Measurements from ENCODE around the gene KDM6A. TPM values are rescaled to one million over a fixed set of nuclear protein-coding genes. Genes with fewer than 3 reads are reported as not detected.
A peak's percentile ranks its signal among the peaks of the same experiment; 100 is the strongest.
"Not testable (repeated sequence)": the region's sequence is repeated elsewhere in the genome, so short reads cannot be mapped to it uniquely, and the experiment has no call there.

Gene KDM6A
- total RNA-seq, 6 experiments from 2014 or later, result 7.1 to 20.9 (median 15.7) TPM

GRCh38 chrX:44997888-44998287 lies 124.9 kb downstream of the KDM6A start:
- WGBS (ENCODE audit: insufficient coverage, low coverage, low lambda C conversion rate, missing lambda C conversion rate), result 0% methylated on average over 1 of the region's 1 CpG
- no peak overlapping the region for H3K4me3 ChIP-seq
- no peak for DNase-seq
- peaks cover 0 to 28% (median 4%) of the 10 kb centered on the region in 4 donors for H3K4me1 ChIP-seq
- intact Hi-C loops (cut with DNase I), result no loop called here
- ATAC-seq, result peak in 2 of 4 donors; percentile 57 to 66
- TF ChIP-seq CTCF (IDR thresholded peaks at IDR 0.05) (no peak), POLR2A (IDR thresholded peaks at IDR 0.05) (no peak)
- H3K27ac ChIP-seq, result peak overlapping the region in 1 of 3 donors; percentile 6
- H3K36me3 ChIP-seq, result no peaks in the 10 kb centered on the region
- no peaks in the 10 kb centered on the region for H3K27me3 ChIP-seq
- no peaks in the 10 kb centered on the region for H3K9me3 ChIP-seq

GRCh38 chrX:44999237-44999636 lies 126.2 kb downstream of the KDM6A start:
- H3K36me3 ChIP-seq; DNase-seq; H3K4me3 ChIP-seq; H3K9me3 ChIP-seq; H3K27me3 ChIP-seq; intact Hi-C loops (cut with DNase I): not testable (repeated sequence)
- Histone ChIP-seq H3K27ac (peak overlapping the region in 2 of 3 donors; percentile 28 to 45), H3K4me1 (peaks cover 0 to 31% (median 4%) of the 10 kb centered on the region in 4 donors)
- 93% methylated on average over 8 of the region's 8 CpGs for WGBS (ENCODE audit: insufficient coverage, low coverage, low lambda C conversion rate, missing lambda C conversion rate)
- ATAC-seq, result peak in 1 of 4 donors; percentile 39

- H3K27me3 ChIP-seq; intact Hi-C loops (cut with DNase I); H3K9me3 ChIP-seq; H3K4me3 ChIP-seq; H3K36me3 ChIP-seq: not testable (repeated sequence)
- DNase-seq (peak in 1 of 3 donors; percentile 66), ATAC-seq (peak; percentile 56 to 64 (median 62))
- peak overlapping the region in 2 of 3 donors; percentile 28 to 45 for H3K27ac ChIP-seq
- H3K4me1 ChIP-seq, result peaks cover 0 to 31% (median 4%) of the 10 kb centered on the region in 4 donors
- 40% methylated on average over 3 of the region's 3 CpGs for WGBS (ENCODE audit: insufficient coverage, low coverage, low lambda C conversion rate, missing lambda C conversion rate)
Measured at GRCh38 chrX:44999872-45000271, 126.9 kb downstream of the KDM6A start.

- H3K36me3 ChIP-seq, result no peaks in the 10 kb centered on the region
- 51% methylated on average over 3 of the region's 4 CpGs for WGBS (ENCODE audit: insufficient coverage, low coverage, low lambda C conversion rate, missing lambda C conversion rate)
- peaks cover 0 to 31% (median 4%) of the 10 kb centered on the region in 4 donors for H3K4me1 ChIP-seq
- peak overlapping the region in 1 of 3 donors; percentile 43 for H3K27ac ChIP-seq
- H3K4me3 ChIP-seq, result no peak overlapping the region
- intact Hi-C loops (cut with DNase I), result no loop called here
- DNase-seq (no peak), ATAC-seq (no peak)
- H3K27me3 ChIP-seq, result no peaks in the 10 kb centered on the region
- no peaks in the 10 kb centered on the region for H3K9me3 ChIP-seq
- TF ChIP-seq POLR2A (IDR thresholded peaks at IDR 0.05), result no peak
- TF ChIP-seq CTCF (IDR thresholded peaks at IDR 0.05), result no peak
Measured at GRCh38 chrX:45001048-45001447, 128.1 kb downstream of the KDM6A start.

- no peak for ATAC-seq
Measured at GRCh38 chrX:45003085-45003484, 130.1 kb downstream of the KDM6A start.

More at GRCh38 chrX:45003085-45003484, 130.1 kb downstream of the KDM6A start:
- no peak for DNase-seq
- Histone ChIP-seq H3K36me3 (no peaks in the 10 kb centered on the region), H3K4me1 (peaks cover 0 to 31% (median 4%) of the 10 kb centered on the region in 4 donors), H3K9me3 (no peaks in the 10 kb centered on the region), H3K4me3 (no peak overlapping the region), H3K27ac (no peak overlapping the region), H3K27me3 (no peaks in the 10 kb centered on the region)
- intact Hi-C loops (cut with DNase I), result no loop called here
- WGBS (ENCODE audit: insufficient coverage, low coverage, low lambda C conversion rate, missing lambda C conversion rate), result 53% methylated on average over 4 of the region's 4 CpGs
- TF ChIP-seq POLR2A (IDR thresholded peaks at IDR 0.05) (no peak), CTCF (IDR thresholded peaks at IDR 0.05) (no peak)

All from right lobe of liver (tissue), 6 donors.